Endothelial cell of umbilical vein (primary cell): ENCODE data around the gene SMIM27. TPM values are rescaled to one million over a fixed set of nuclear protein-coding genes. Genes with fewer than 3 reads are reported as not detected.

Experiments used
- BruUV-seq: library from RNA; stranded (reverse); fragments of 400-500 nt; replicated peaks from 2 replicates; lab custom pipeline; 2021; lab: Mats Ljungman, UMichigan
- CTCF ChIA-PET: fragments of 300-600, 350-600 bp; sonication (Branson Sonifier 250); formaldehyde crosslinking; loops from one replicate; lab custom pipeline; 2021; ENCODE audit warnings: antibody characterized with exemption, inconsistent platforms; lab: Charles Lee
- POLR2A ChIA-PET: fragments of 300-600, 350-600 bp; sonication (Branson Sonifier 250); formaldehyde crosslinking; loops from one replicate; lab custom pipeline; 2021; ENCODE audit warnings: antibody characterized with exemption, inconsistent platforms; lab: Charles Lee
- DNase-seq: peaks from one replicate; pipeline ENCODE4 v3.0.0-alpha.2; 2011; ENCODE audit warnings: low read depth, low spot score
- FAIRE-seq: peaks from 2 replicates; lab custom pipeline; 2011; peaks lifted over from hg19 to GRCh38; lab: Jason Lieb, UNC
- H2AFZ ChIP-seq: 2 replicates; pipeline ENCODE4 v1.6.0; 2012; ENCODE audit warnings: low read depth, low read length, control low read depth, inconsistent platforms
- H3K27ac ChIP-seq: 2 replicates; pipeline ENCODE4 v1.5.1; 2011; ENCODE audit warnings: low read depth, mild to moderate bottlenecking, control low read depth, low read length, moderate library complexity; ENCODE audit not compliant: insufficient read depth
- H3K27me3 ChIP-seq, 2 experiments: 2 replicates each; pipeline versions ENCODE4 v1.6.0 to v1.6.1; 2011; ENCODE audit warnings: low read length in 2 of 2, mixed read lengths in 1 of 2; ENCODE audit not compliant: control insufficient read depth in 2 of 2, insufficient read depth in 2 of 2
- H3K36me3 ChIP-seq, 2 experiments: 2 replicates in 1 of 2; 3 replicates in 1 of 2; pipeline ENCODE4 v1.5.1; 2011; ENCODE audit warnings: low read length in 2 of 2, mild to moderate bottlenecking in 1 of 2, moderate library complexity in 1 of 2; ENCODE audit not compliant: control insufficient read depth in 2 of 2, insufficient read depth in 2 of 2; ENCODE audit errors: extremely low read depth in 1 of 2
- H3K4me1 ChIP-seq: 3 replicates; pipeline ENCODE4 v1.5.1; 2011; ENCODE audit warnings: mild to moderate bottlenecking, low read length; ENCODE audit not compliant: control insufficient read depth, insufficient read depth; ENCODE audit errors: extremely low read depth
- H3K4me2 ChIP-seq: 2 replicates; pipeline ENCODE4 v1.6.1; 2011; ENCODE audit warnings: low read length, control low read depth, mixed read lengths; ENCODE audit not compliant: insufficient read depth
- H3K4me3 ChIP-seq, 3 experiments: fragments of 200-600 bp in 1 of 3; sonication (generic), shearing (Covaris generic) in 1 of 3; replicated peaks in 1 of 3; 2 replicates each; pipeline ENCODE4 v1.5.1; 2011 to 2016; ENCODE audit warnings: control low read depth in 3 of 3, low read length in 3 of 3, mild to moderate bottlenecking in 2 of 3, inconsistent platforms in 1 of 3, low read depth in 1 of 3, moderate library complexity in 1 of 3; ENCODE audit not compliant: insufficient read depth in 1 of 3
- H3K79me2 ChIP-seq: 2 replicates; pipeline ENCODE4 v1.6.0; 2012; ENCODE audit warnings: low read length, inconsistent platforms; ENCODE audit not compliant: control insufficient read depth, insufficient read depth
- H3K9ac ChIP-seq: replicated peaks from 2 replicates; pipeline ENCODE3; 2011; ENCODE audit warnings: low read length, control low read depth; ENCODE audit not compliant: insufficient read depth; ENCODE audit errors: extremely low read depth
- H3K9me1 ChIP-seq: replicated peaks from 3 replicates; pipeline ENCODE4 v1.6.0; 2011; ENCODE audit warnings: mild to moderate bottlenecking, low read length; ENCODE audit not compliant: control insufficient read depth, insufficient read depth; ENCODE audit errors: extremely low read depth
- H3K9me3 ChIP-seq: replicated peaks from 2 replicates; pipeline ENCODE4 v1.5.1; 2012; ENCODE audit warnings: low read length, inconsistent platforms; ENCODE audit not compliant: control insufficient read depth, insufficient read depth
- H4K20me1 ChIP-seq: replicated peaks from 2 replicates; pipeline ENCODE3; 2011; ENCODE audit warnings: mild to moderate bottlenecking, low read length; ENCODE audit not compliant: control insufficient read depth, insufficient read depth; ENCODE audit errors: extremely low read depth
- EZH2 ChIP-seq: IDR thresholded peaks from 2 replicates; pipeline ENCODE4 v1.6.1; 2012; ENCODE audit warnings: borderline replicate concordance, low read depth, mild to moderate bottlenecking, moderate library complexity, low read length, inconsistent platforms; ENCODE audit not compliant: severe bottlenecking
- FOS ChIP-seq: IDR thresholded peaks from 2 replicates; pipeline ENCODE4 v1.6.1; 2011; ENCODE audit warnings: mild to moderate bottlenecking, low read length, moderate library complexity, borderline replicate concordance; ENCODE audit not compliant: insufficient read depth
- GATA2 ChIP-seq: IDR thresholded peaks from 2 replicates; pipeline ENCODE4 v1.7.0; 2011; ENCODE audit warnings: low read depth, mild to moderate bottlenecking, moderate library complexity, mixed read lengths, low read length; ENCODE audit not compliant: insufficient read length, insufficient read depth
- JUN ChIP-seq: IDR thresholded peaks from 2 replicates; pipeline ENCODE4 v1.6.1; 2011; ENCODE audit warnings: borderline replicate concordance, low read depth; ENCODE audit not compliant: insufficient read length, insufficient read depth
- MYC ChIP-seq: IDR thresholded peaks from one replicate; pipeline ENCODE4 v1.6.1; 2011; ENCODE audit warnings: mild to moderate bottlenecking, low read depth, low read length
- POLR2A ChIP-seq: IDR thresholded peaks from 2 replicates; pipeline ENCODE4 v1.6.1; 2012; ENCODE audit warnings: low read depth, mild to moderate bottlenecking, control low read depth, low read length
- POLR2AphosphoS5 ChIP-seq: IDR thresholded peaks from 2 replicates; pipeline ENCODE4 v1.6.1; 2012; ENCODE audit warnings: low read depth, mild to moderate bottlenecking, control low read depth, low read length, moderate library complexity; ENCODE audit not compliant: insufficient read depth
- dilution Hi-C: fragments of 300-500 bp; cut with MboI; formaldehyde crosslinking; loops from one replicate; pipeline ENCODE4 v1.15.0; 2019; ENCODE audit warnings: low sequenced_read_pairs; ENCODE audit not compliant: extremely low pct_ligation_motif_present
- intact Hi-C: fragments of 100-400 bp; cut with micrococcal nuclease; formaldehyde crosslinking; loops from one replicate; pipeline ENCODE4 v1.10.0; 2022
- polyA plus RNA-seq, 4 experiments: library from polyadenylated mRNA; depleted of rRNA in 3 of 4; stranded (reverse) in 3 of 4; unstranded in 1 of 4; fragments of >200 nt; gene quantifications; 2 replicates each; pipeline versions ENCODE4 v1.2.1 to v1.2.3, GENCODE V29; 2011 to 2012; ENCODE audit warnings: missing spikeins in 1 of 4
- total RNA-seq: library from RNA; stranded (reverse); gene quantifications from 2 replicates; pipeline ENCODE4 v1.2.3, GENCODE V29; 2021
- TF ChIP-seq, protein P1 (sequence below): IDR thresholded peaks from 2 replicates; pipeline ENCODE4 v1.6.1; 2011; ENCODE audit not compliant: insufficient read depth, insufficient read length
- TF ChIP-seq, protein P2 (sequence below), 2 donors: IDR thresholded peaks; 1 replicate in 1 of 2; 2 replicates in 1 of 2; pipeline ENCODE4 v1.5.1; 2011; ENCODE audit warnings: low read length in 2 of 2, mild to moderate bottlenecking in 2 of 2, moderate library complexity in 2 of 2, control low read depth in 1 of 2, inconsistent platforms in 1 of 2, low read depth in 1 of 2; ENCODE audit not compliant: insufficient read depth in 1 of 2; ENCODE audit errors: extremely low read depth in 1 of 2

Gene SMIM27
- total and polyA plus RNA-seq, 2 donors (not counting 3 experiments of a cell fraction or from before 2014, with no cell fraction given): 3.4 to 11.5 TPM

- peaks cover 4 to 11% of the 10 kb centered on the region in 2 experiments for H3K36me3 ChIP-seq
- no peak overlapping the region for H3K9ac ChIP-seq
- intact Hi-C loops (no loop called here), dilution Hi-C loops (no loop called here)
- FAIRE-seq (no peak), DNase-seq (no peak)
- no peaks in the 10 kb centered on the region for H3K4me1 ChIP-seq
- no peak overlapping the region for H3K27ac ChIP-seq
- peaks cover 7% of the 10 kb centered on the region for H4K20me1 ChIP-seq
- peaks cover 54% of the 10 kb centered on the region for H3K79me2 ChIP-seq
- no TSS peak for BruUV-seq
- H3K4me3 ChIP-seq: no peak overlapping the region
- H3K9me1 ChIP-seq: no peaks in the 10 kb centered on the region
- H3K27me3 ChIP-seq: no peaks in the 10 kb centered on the region
- no peak for TF ChIP-seq JUN
- no peak for TF ChIP-seq GATA2
- TF ChIP-seq, protein P1, sequence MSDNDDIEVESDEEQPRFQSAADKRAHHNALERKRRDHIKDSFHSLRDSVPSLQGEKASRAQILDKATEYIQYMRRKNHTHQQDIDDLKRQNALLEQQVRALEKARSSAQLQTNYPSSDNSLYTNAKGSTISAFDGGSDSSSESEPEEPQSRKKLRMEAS: no peak
- H3K9me3 ChIP-seq: no peaks in the 10 kb centered on the region
- ChIA-PET CTCF (no interaction called here), POLR2A (no interaction called here)
- no peak overlapping the region for H3K4me2 ChIP-seq
- no peak overlapping the region for H2AFZ ChIP-seq
Measured at GRCh38 chr9:32543047-32543446, 9.1 kb upstream of the SMIM27 start.

- no peak overlapping the region for H2AFZ ChIP-seq
- no peak overlapping the region for H3K4me2 ChIP-seq
- H3K27me3 ChIP-seq: no peaks in the 10 kb centered on the region
- H3K79me2 ChIP-seq: peaks cover 81% of the 10 kb centered on the region
- ChIA-PET CTCF (interaction anchor here (2.9 kb wide), 1 partner anchor 168 kb away, joined by 17 read pairs; no protein-coding TSS in a partner anchor), POLR2A (no interaction called here)
- H3K9ac ChIP-seq: no peak overlapping the region
- no TSS peak for BruUV-seq
- peaks cover 4 to 9% of the 10 kb centered on the region in 2 experiments for H3K36me3 ChIP-seq
- no peak overlapping the region for H3K4me3 ChIP-seq
- no peak for FAIRE-seq
- H3K9me1 ChIP-seq: no peaks in the 10 kb centered on the region
- dilution Hi-C loops: no loop called here
- intact Hi-C loops: no loop called here
- no peaks in the 10 kb centered on the region for H3K9me3 ChIP-seq
- no peak overlapping the region for H3K27ac ChIP-seq
- DNase-seq: no peak
- H4K20me1 ChIP-seq: peaks cover 7% of the 10 kb centered on the region
- H3K4me1 ChIP-seq: peaks cover 7% of the 10 kb centered on the region
- TF ChIP-seq MYC: no peak
- TF ChIP-seq EZH2: no peak
- no peak for TF ChIP-seq FOS
- no peak for TF ChIP-seq JUN
- TF ChIP-seq POLR2AphosphoS5: no peak
- TF ChIP-seq, protein P1: no peak
- TF ChIP-seq, protein P2, sequence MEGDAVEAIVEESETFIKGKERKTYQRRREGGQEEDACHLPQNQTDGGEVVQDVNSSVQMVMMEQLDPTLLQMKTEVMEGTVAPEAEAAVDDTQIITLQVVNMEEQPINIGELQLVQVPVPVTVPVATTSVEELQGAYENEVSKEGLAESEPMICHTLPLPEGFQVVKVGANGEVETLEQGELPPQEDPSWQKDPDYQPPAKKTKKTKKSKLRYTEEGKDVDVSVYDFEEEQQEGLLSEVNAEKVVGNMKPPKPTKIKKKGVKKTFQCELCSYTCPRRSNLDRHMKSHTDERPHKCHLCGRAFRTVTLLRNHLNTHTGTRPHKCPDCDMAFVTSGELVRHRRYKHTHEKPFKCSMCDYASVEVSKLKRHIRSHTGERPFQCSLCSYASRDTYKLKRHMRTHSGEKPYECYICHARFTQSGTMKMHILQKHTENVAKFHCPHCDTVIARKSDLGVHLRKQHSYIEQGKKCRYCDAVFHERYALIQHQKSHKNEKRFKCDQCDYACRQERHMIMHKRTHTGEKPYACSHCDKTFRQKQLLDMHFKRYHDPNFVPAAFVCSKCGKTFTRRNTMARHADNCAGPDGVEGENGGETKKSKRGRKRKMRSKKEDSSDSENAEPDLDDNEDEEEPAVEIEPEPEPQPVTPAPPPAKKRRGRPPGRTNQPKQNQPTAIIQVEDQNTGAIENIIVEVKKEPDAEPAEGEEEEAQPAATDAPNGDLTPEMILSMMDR (IDR thresholded peaks at IDR 0.05; ENCODE audit: extremely low read depth in 1 of 2, insufficient read depth in 1 of 2, low read depth in 1 of 2, low read length in 2 of 2): no peak
- TF ChIP-seq POLR2A: no peak
- no peak for TF ChIP-seq GATA2
Measured at GRCh38 chr9:32545884-32546283, 6.2 kb upstream of the SMIM27 start.
